HG02943 (cell line): ENCODE results near the gene PTPRU.
"Not testable (repeated sequence)": the region's sequence is repeated elsewhere in the genome, so short reads cannot be mapped to it uniquely, and the experiment has no call there.

ENCODE experiments used
- ATAC-seq: cut with Tn5 transposase; IDR thresholded peaks from one replicate; pipeline ENCODE4 v1.9.1; 2021; ENCODE audit warnings: mild to moderate bottlenecking, low read depth, moderate library complexity; ENCODE audit not compliant: unreplicated experiment

PTPRU gene

GRCh38 chr1:29284286-29284960 is 48.1 kb downstream of the PTPRU start:
- no peak for ATAC-seq

GRCh38 chr1:29284961-29285560 is 48.7 kb downstream of the PTPRU start:
- ATAC-seq = no peak

GRCh38 chr1:29285771-29286170 is 49.4 kb downstream of the PTPRU start:
- no peak for ATAC-seq

DNA sequence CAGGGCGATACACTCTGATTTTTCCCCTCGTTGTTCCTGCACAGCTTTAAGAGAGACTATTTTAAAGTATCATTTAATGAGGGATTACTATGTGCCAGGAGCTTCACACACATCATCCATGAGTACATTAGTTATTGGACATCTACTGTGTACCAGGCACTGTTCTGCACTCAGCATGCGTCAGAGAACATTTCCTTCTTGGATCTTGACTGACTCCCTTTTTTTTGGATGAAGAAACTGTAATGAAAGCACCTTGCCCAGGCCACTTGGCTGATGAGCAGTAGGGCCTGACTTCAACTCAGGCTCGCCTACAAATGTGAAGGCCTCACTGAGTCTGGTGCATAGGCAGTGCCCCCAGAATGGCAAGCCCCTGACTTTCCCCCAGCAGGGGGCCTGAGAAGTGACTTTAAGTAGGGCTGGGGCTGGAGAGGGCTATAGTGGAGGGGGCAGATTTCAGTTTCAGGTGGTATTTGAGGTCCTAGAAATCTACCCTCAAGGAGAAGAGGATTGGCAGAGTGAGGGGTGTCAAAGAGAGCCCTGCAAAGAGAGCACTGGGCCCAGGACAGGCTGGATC is 50.0 kb downstream of the PTPRU start:
- ATAC-seq = no peak

DNA sequence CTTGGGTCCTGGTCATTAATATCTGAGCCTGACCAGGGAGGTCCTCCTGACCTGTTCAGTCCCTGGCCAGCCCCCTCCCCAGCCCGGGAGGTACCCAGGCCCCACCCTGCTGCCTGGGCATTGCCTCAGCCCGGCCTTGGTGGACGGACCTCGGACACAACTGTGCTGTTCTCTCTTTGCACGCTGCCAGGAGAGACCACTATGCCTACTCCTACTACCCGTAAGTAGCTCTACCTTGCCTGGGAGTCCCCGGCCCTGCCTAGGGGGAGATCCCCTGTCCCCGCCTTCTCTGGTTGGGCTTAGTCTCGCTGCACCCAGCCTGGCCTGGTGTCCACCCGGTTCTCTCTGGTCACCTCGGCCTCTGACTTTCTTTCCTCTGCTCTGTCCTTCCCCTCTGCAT is 53.2 kb downstream of the PTPRU start:
- no peak for ATAC-seq

- no peak for ATAC-seq
Observed at GRCh38 chr1:29290414-29290985, 54.2 kb downstream of the PTPRU start.

DNA sequence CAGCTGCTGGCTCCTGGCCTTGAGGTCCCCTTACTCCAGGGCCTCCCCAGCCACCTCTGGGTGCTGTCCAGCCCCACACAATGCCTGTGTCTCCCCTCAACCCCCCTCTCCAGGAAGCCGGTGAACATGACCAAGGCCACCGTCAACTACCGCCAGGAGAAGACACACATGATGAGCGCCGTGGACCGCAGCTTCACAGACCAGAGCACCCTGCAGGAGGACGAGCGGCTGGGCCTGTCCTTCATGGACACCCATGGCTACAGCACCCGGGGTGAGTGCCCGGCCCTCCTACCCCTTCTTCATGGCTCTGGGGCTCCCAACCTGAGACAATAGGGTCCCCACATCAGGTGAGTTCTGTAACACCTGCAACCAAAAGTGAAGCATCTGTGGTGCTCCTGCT is 55.4 kb downstream of the PTPRU start:
- no peak for ATAC-seq

GRCh38 chr1:29292344-29292743 is 56.0 kb downstream of the PTPRU start:
- no peak for ATAC-seq

DNA sequence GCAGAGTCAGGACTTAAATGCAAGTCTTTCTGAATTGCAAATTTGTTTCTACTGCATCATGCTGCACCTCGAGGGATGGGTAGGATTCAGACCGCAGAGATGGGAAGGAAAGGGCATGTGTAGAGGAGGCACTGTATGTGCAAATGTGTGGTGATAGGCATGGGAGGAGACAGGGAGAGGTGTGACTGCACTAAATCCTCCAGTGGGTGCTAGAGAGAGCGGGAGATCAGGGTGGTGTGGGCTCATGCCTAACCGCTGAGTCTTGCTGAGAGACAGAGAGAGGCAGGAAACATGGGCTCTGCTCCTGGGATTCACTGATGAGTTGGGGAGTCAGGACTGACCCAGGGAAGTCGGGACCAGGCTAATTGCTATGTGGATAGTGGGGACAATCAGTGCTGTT is 61.1 kb downstream of the PTPRU start:
- no peak for ATAC-seq

- ATAC-seq = no peak
Observed at GRCh38 chr1:29298246-29298645, 61.9 kb downstream of the PTPRU start.

GRCh38 chr1:29299446-29299845 is 63.1 kb downstream of the PTPRU start:
- ATAC-seq = no peak

DNA sequence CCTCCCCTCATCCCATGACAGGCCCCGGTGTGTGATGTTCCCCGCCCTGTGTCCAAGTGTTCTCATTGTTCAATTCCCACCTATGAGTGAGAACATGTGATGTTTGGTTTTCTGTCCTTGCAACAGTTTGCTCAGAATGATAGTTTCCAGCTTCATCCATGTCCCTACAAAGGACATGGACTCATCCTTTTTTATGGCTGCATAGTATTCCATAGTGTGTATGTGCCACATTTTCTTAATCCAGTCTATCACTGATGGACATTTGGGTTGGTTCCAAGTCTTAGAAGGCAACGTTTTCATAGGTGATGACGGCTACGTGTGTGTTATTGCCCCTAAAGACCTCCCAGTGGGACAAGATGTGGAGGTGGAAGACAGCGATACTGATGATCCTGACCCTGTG is 65.4 kb downstream of the PTPRU start:
- not testable (repeated sequence) for ATAC-seq

DNA sequence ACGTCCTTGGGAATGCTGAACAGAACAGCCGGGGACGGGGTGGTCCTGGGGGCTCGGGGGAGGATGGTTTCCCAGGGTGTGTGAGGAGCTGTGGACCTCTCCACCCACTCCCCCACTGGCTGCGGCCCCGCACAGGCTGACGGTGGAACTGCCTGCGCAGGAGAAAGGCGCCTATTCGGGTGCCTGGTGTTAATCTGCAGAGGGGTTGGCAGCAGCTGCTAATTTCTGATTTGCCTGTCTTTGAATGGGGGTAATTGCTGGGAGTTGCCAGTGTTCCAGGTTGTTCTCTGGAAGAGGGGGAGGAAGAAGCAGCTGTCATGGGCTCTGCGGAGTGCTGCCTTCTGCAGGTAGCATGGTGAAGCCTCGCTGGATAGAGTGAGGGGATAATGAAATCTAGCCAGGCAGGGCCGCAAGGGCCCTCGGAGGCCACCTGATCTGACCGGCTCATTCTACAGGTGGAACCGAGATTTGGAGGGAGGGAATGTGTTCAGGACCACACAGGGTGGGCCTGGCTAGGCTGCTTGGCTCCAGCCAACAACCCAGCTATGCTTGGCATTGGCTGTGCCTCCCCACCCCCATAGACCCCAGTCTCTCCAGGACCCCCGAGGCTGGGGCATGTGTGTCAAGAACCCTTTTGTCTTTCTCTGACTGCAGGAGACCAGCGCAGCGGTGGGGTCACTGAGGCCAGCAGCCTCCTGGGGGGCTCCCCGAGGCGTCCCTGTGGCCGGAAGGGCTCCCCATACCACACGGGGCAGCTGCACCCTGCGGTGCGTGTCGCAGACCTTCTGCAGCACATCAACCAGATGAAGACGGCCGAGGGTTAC is 67.1 kb downstream of the PTPRU start:
- ATAC-seq = no peak

GRCh38 chr1:29304025-29304684 is 67.8 kb downstream of the PTPRU start:
- no peak for ATAC-seq

GRCh38 chr1:29305943-29306342 is 69.6 kb downstream of the PTPRU start:
- ATAC-seq = no peak

- ATAC-seq = no peak
Observed at GRCh38 chr1:29306471-29307140, 70.3 kb downstream of the PTPRU start.

- ATAC-seq = no peak
Observed at GRCh38 chr1:29309075-29309474, 72.8 kb downstream of the PTPRU start.

DNA sequence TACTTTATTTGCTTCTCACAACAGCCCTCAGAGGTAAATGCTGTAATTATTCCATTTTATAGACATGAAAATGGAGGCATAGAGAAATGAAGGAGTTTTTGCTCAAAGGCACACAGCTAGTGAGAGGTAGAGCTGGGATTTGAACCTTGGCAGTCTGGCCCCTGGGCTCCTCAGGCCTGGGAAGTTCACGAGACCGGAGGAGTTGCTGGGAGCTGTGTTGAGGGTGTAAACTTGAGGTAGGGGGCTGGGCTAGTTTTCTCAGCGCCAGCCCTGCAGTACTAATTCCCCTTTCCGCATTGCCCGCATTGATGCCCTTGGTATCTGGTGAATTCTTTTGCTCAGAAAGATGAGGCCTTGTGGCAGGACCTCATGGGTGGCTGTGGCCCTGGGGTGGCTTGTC is 73.3 kb downstream of the PTPRU start:
- ATAC-seq = no peak

GRCh38 chr1:29310616-29311180 is 74.4 kb downstream of the PTPRU start:
- ATAC-seq = no peak
